CD4-positive, alpha-beta T cell treated with Interleukin-6 for 4 hours (primary cell): ENCODE data around the gene PACS2.

ENCODE experiments used
- DNase-seq: peaks from one replicate; pipeline ENCODE4 v3.0.0-alpha.2; 2020; ENCODE audit warnings: mixed read lengths

Gene PACS2

DNA sequence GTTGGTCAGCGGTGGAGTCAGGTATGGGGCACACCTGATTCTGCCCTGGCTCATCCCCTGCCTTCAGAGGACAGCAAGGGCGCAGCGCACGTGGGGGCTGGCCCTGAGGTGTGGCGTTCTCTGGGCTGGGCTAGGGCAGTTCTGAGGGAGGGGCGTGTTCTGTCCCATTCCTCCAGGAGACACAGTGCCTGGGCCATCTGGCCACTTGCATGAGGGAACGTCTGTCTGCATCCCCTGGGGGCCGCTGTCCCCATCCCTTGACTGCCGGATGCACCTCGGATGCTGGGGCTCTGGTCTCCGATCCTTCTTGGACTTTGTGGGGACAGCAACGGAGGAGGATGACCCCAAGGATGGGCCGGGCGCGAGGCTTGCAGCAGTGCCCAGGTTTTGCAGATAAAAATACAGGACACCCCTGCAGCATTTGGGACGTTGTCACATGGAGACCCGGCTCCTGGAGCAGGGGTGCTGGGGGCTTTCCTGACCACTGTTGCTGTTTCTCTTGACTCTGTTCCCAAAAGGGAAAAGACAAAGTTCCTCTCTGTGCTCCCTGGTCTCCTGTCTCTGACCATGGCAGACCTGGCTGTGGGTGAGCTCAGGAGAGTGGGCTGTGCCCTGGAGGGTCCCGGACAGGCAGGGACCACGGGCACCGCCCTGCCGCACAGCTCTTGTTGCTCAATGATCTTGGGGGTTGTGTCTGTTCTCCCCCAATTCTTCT is 112.0 kb downstream of the PACS2 start:
- no peak for DNase-seq

DNA sequence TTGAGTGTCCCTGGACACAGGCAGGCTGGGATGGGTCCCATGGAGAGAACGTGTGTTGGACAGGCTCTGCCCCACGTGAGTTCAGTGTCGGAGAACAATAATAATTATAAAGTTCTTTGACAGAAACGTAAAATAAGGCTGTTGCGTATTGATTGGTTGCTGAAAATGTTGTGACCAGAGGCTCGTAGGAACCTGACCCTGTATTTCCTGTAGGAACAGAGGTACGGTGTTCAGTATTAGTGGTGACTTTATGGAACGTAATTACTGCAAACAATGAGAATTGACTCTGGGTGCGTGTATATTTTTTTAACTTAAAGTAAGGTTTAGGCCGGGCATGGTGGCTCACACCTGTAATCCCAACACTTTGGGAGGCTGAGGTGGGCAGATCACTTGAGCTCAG is 112.9 kb downstream of the PACS2 start:
- no peak for DNase-seq

DNA sequence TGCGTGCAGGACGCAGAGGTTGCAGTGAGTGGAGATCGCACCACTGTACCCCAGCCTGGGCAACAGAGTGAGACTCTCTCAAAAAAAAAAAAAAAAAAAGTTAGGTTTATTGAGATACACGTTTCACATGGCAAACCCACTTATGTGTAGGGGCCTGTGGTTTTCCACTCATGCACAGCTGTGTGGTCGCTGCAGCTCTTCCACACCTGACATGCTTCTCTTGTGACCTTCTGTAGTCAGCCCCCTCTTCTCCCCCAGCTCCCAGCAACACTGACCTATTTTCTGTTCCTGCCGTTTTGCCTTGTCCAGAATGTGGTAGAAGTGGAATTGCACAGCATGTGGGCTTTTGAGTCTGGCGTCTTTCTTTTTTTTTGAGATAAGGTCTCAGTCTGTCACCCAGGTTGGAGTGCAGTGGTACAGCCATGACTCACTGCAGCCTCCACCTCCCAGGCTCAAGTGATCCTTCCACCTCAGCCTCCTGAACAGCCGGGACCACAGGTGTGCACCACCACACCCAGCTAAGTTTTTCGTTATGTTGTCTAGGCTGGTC is 113.5 kb downstream of the PACS2 start:
- no peak for DNase-seq

DNA sequence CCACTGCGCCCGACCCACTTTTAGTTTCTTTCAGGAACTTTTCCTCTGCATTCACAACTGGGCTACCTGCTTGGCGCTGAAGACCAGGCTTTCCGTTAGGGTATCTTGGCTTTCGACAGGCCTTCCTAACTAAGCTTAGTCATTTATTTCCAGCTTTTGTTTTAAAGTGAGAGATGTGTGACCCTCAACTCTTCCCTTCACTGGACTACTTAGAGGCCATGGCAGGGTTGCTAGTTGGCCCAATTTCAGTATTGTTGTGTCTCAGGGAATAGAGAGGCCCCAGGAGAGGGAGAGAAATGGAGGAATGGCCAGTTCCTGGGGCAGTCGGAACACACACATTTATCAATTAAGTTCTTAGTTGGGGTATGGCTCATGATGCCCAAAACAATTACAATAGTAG is 115.5 kb downstream of the PACS2 start:
- DNase-seq: no peak

DNA sequence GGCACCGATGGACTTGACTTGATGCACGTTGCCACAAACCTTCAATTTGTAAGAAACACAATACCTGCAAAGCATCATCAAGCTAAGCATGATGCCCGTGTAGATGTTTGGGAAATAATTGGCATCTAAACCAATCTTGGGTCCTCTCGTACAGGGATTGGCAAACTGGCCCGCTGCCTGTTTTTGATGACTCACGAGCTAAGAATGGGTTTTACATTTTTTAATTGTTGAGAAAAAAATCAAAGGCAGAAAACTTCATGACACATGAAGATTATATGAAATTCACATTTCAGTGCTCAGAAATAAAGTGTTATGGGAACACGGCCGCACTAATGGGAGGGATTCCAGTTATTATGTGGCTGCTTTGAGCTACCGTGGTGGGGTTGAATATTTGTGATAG is 116.0 kb downstream of the PACS2 start:
- no peak for DNase-seq

DNA sequence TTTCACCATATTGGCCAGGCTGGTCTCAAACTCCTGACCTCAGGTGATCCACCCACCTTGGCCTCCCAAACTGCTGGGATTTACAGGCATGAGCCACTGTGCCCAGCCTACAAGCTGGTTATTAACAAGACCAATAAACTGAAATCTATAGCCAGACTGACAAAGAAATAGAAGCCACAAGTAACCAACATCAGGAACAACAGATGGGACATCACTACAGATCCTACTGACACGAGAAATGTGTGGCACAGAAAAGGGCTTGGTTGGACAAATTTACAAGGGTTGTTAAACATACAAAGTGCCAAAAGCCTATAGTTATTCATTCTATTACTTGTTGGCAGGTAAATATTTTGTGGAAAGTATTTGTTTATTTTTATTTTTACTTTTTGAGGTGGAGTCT is 116.7 kb downstream of the PACS2 start:
- DNase-seq: no peak

DNA sequence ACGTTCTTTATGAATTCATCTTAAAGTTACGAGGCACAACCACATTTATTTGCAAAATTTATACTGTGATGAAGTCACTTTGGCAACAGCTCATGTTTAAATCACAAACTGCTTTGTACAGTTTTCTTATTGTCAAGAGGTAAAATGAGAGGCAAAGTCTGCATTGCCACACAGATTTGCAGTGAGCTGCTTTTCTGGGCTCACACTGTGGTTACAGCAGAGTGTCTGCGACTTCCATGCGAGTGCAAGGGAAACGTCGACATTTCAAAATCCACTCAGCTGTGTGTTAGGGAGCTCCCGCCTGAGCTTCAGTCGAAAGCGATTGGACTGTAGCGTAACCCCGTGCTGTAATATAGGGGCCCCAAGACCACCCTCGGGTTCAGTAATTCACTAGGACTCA is 118.1 kb downstream of the PACS2 start:
- DNase-seq: no peak

DNA sequence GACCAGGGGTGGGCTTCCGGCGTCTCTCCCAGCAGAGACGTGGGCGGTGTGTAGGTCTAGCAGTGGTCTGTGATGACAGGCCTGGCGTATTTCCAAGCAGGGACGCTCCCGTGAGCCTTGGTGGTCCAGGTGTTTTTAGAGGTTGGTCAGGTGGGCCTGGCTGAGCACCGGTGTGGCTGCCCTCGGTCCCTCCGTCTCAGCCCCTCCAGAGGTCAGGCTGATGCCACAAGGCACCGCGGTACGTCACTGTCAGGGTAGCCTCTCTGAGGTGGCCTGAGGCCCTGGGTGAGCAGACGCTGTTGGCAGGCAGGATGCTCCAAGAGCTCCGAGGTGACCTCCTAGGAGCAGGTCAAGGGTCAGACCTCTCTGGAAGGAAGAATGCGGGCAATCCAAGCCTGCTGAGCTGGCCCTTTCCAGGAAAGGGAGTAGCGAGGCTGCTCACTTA is 118.6 kb downstream of the PACS2 start:
- no peak for DNase-seq

DNA sequence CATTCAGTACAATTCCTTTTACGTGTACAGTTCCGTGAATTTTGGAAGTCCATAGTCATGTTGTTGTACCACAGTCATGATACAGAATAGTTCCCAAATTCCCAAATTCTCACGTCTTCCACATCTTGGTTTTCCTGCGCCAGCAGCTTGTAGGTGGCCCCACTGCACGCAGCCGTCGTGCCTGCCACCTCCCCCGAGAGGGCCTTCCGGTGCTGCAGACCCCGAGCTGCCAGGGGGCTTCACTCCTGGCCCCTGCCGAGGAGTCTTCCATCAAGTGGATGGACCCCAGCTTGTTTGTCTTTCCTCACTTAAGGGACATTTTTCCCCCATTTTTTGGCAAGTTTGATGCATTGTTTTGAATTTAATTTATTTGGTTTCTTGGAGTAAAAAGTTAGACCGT is 121.9 kb downstream of the PACS2 start:
- no peak for DNase-seq

DNA sequence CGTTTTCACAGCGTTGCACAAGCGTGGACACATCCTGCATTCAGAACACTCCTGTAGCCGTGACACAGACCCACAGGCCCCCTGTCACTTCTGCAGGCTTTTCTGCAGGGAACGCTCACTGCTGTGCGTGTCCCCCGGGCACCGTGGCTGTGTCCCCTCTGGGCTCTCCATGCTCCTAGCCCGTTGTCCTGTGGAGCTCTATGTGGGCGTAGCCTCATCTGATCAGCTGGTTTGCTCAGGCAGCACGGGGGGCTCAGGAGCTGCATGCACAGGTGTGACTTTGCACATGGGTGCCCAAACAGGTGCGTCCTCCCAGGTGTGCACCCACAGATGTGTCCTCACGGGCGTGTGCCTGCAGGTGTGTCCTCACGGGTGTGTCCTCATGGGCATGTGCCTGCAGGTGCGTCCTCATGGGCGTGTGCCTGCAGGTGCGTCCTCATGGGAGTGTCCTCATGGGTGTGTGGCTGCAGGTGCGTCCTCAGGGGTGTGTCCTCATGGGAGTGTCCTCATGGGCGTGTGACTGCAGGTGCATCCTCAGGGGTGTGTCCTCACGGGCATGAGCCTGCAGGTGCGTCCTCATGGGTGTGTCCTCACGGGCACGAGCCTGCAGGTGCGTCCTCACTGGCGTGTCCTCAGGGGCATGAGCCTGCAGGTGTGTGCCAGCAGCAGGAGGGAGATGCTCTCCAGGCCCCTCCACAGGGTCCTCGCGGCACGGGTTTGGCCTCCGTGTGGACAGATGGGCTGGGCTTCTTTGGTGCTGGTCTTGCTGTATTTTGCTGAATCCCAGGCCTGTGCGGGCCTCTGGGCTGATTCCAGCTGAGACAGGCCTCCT is 122.6 kb downstream of the PACS2 start:
- DNase-seq: no peak

DNA sequence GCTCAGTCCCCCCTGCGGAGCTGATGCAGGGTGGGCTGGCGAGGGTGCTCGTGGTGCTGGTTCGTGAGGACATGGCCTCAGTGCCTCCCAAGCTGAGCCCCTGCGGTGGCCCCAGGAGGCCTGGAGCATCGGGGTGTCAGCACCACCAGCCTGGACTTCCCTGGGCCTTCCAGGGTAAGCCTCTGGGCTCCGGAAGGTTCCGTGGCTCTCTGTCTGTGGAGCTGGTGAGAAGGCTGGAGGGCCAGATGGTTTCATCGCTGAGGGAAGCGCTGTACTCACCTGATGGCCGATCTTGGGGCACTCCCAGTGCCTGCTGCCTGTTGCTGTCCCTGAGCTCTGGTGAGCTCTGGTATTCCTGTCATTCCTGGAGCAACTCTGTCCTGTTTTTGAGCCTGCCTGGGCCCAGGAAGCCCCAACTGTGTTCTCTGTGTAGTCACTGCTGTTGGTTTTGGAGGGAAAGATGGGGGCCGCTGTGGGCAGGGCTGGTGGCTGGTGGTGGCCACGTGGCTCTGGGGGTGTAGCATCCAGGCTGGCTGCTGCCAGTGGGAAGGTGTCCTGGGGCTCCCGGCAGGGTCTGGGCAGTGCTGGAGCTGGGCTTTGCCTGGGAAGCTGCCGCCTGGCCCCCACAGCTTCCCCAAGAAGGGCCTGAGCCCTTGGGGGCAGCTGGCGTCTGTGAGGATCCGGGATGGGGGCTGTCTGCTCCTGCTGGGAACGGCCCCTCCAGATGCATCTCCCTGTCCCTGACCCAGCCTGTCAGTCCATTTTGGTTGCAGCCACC is 123.4 kb downstream of the PACS2 start:
- no peak for DNase-seq

DNA sequence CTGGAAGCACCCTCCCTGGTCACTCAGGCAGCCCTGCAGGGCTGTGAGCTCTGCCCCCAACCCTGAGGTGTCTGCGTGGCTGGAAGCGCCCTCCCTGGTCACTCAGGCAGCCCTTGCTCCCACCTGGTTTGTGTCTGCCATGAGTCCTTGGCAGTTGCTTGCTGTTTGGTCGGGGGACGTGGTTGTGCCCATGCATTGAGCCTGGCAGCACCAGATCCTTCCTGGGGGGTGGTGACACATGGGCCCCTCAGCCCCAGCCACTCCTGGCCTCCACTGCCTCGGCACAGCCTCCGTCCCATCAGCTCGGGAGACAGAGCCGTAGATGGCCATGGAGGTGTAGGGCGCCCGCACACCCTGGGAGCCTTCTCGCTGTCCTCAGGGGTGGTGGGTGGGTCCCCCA is 124.6 kb downstream of the PACS2 start:
- DNase-seq: no peak

DNA sequence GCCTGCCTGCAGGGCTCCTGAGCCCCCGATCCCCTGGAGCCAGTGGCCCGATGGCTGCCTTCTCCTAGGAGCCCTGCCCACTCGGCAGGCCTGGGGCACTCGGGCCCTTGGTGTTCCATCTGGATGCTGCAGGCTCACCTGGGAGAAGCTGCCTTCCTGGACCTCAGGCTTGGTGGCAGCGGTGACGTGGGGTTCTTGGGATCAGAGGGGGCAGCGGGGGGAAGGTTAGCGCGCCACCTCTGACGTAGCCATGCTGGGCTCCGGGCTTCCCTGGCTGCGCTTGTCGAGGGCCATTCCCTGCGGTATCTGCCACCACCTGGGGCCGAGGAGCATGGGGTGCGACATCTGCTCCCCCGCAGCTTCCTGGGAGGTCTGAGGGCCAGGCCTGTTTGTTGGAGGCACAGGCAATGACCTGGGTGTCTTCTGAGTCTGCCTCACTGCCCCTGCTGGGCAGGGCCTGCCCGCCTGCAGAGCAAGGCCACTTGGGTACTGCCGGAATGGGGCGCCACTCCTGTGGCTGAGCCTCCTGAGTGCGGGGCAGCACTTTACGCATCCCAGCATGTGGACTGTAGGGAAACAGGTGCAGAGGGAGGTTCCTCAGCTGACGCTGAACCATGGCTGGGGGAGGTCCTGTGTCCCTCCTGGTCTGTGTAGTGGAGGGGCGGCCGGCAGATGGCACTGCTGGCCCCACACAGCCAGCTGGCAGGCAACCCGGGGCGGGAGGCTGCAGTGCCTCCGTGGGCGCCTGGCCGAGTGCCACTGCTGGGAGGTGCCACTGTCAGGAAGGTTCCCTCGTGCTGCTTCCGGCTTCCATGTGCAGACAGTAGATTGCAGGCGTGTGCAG is 125.4 kb downstream of the PACS2 start:
- no peak for DNase-seq

DNA sequence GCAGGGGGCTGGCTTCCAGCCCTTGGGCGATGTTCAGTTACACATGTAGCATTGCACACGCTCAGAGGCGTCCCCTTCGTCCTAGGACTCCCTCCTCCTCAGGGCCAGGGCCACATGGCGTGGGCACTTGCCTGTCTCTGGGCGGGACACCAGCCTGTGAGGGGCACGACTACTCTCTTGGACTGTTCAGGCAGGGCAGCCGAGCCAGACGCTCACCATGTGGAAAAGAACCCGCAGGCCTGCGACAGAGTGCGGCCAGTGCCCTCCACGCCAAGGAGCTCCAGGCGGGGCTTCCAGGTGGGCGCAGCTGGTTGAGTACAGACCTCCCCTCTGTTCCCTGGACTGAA is 126.0 kb downstream of the PACS2 start:
- DNase-seq: no peak

DNA sequence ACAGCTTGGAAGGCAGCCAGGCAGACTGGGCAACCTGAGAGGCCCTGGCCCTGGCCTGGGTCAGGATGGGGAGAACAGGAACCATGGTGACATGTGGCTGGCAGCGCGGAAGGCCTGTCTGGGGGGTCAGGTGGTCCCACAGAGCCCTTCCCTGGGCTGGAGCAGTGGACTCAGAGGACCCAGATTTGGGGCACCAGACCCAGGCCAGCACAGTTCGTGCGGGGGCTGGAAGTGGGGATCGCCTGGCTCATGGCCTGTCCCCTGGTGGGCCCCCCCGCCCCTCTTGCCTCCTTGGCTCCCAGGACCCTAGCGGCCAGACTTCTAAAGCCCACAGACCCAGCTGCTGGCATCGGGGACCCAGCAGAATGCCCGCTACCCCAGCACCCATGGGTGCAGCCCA is 126.4 kb downstream of the PACS2 start:
- no peak for DNase-seq

DNA sequence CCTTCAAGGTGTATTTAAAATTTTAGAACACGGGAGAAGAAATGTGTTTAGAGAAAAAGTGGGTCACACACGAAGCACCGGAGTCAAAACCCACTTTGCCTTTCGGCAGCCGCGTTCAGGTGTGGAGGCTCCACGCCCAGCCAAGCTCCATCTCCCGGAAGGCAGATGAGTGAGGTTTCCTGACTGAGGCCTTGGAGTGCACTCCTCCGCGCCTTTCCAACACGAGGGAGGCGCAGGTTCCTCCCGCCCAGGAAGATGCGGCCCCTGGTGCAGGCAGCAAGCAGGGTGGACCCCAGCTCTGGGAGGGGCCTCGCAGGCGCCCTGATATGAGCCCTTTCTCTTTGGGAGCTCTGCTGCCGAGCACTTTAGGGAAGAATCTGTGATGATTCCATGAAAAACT is 127.6 kb downstream of the PACS2 start:
- no peak for DNase-seq

DNA sequence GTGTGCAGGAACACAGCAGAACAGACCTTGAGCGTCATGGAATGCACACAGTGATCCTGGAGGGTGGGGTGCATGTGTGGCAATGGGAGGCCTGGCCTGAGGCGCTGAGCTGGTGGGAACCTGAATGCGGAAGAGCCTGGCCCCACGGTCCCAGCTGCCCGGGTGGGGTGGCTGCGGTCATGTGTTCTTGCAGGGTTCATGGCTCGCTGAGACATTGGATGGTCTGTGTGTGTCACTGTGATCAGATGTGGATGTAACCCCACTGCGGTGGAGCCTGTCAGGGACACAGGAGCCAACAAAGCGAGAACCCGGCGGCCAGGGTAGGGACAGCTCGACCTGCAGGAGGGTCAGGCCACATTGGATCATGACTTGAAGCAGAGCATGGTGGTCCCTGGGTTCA is 128.3 kb downstream of the PACS2 start:
- no peak for DNase-seq

DNA sequence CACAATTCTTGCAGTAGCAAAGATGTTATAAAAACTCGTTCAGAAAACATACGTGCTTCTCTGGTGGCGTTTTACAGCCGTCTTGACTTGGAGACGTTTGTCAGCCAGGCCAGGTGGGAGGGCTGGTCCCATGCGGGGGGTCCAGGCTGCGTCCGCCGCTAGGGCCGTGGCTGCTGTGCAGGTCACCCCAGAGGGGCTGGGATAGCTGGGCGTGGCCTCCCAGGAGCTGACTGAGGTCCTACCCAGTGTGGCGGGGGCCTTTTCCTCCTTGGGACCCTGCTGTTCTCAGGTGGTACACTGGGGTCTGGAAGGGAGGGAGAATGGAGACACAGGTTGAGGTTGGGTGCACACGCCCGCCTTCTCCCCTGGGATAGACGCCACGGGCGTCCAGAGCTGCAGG is 130.3 kb downstream of the PACS2 start:
- no peak for DNase-seq

DNA sequence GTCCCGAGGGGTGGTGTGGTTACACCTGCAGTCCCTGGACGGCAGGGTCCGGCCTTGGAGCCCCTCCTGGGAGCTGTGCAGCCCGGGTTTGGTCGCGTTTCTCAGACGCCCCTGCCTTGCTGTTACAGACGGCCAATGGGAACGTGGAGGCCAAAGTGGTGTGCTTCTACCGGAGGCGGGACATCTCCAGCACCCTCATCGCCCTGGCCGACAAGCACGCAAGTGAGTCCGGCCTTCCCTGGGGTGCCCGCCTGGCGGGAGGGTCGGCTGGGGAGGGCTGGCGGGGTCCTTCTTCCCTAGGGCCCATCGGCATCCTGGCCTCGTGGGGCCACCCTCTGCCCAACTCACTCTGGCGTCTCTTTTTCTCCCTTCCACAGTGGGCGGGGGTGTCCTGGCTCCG is 130.7 kb downstream of the PACS2 start:
- DNase-seq: no peak

DNA sequence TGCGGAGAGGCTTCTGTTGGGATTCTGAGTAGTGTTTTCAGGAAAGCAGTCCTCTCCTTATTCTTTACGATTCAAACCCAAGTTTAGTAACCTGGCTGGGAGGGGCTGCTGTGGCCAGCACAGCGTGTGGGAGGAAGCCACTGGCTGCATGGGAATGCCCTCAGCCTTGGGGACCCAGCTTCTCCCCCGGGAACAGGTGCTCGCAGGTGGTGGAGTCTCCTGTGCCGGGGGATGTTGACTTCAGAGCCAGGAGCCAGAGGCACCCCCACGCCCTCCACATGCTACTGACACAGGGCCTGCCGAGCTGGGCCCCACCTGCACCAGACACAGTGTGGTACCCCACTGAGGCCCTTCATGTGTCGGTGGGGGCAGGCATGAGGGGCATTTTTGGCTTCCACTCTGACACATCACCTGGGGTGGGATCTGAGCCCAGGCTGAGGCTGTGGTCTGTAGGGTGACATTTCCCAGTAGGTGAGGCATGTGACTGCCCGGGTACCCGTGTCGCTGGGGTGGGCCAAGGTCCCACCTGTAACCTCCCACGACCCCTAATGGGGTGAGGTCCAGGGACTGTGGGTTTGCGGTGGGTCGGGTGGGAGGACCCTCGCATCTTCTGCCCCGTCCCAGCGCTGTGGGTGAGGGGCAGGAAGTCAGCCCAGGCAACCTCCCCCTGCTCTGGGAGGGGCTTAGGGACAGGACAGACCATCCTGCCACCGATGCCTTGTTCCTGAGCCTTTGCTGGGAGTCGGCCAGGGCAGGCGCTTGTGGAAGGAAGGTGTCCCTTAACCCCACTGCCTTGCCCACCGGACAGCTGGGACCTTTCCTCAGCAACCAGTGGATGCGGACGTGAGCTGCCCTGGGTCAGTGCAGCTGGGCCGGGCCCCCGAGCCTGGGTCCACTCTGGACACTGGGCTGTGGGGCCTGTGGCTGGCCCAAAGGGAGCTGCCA is 131.6 kb downstream of the PACS2 start:
- no peak for DNase-seq

DNA sequence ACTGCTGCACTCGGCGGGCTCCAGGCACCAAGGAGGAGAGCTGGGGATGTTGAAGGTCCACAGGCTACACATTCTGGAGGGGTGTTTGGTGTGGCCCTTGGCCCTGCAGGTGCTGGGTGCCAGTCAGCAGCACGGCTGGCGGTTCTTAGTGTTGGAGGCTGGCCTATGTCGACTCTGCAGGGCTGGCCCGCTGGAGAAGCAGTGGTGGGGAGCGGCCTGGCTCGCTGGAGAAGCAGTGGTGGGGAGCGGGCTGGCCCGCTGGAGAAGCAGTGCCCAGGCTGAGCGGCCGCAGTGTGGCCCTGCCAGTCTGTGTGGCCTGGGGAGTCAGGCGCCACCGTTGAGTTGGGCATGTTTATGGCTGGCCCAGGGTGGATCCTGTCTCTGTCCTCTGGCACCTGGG is 132.4 kb downstream of the PACS2 start:
- DNase-seq: no peak
